GM21528 (cell line): Measurements from ENCODE around the gene SPOP.
"Not testable (repeated sequence)": the region's sequence is repeated elsewhere in the genome, so short reads cannot be mapped to it uniquely, and the experiment has no call there.

ENCODE experiments used
- ATAC-seq: cut with Tn5 transposase; IDR thresholded peaks from one replicate; pipeline ENCODE4 v1.9.1; 2021; ENCODE audit warnings: mild to moderate bottlenecking, moderate library complexity; ENCODE audit not compliant: unreplicated experiment, low FRiP score

SPOP gene

DNA sequence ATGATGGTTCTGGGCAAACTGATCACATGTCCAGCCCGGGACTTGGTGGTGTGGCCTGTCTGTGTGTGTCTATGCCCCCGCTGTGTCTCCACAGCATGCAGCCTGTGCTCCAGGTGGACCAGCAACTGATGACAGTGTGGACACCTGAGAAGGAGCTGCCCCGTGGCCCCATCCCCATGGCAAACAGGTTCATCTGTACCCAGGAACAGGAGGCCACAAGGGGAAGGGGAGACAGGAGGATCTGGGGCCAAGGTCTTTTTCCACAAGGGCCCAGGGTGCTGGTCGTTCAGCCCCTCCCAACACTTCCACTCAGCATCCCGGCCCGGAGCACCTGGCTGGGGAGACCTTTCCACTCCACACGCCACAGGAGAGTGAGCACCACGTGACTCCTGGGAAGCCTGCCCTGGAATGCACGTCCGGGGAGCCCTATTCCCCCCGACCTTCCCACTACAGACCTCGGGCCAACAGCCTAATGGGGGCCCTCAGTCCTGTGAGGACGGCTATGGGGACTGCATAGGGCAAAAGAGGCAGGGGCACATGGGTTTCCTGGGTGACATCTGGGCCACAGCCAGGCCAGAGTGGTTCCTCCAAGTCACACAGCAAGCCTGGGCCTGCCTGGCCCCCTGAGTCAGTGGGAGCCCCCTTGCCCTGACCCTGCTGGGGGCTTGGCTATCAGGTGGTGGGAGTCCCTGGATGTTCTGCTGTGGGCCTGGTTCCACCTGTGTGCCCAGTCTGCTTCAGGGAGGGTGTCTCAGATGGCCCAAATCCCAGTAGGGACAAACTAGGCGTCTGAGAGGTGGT, 123.0 kb downstream of the SPOP start:
- no peak for ATAC-seq

DNA sequence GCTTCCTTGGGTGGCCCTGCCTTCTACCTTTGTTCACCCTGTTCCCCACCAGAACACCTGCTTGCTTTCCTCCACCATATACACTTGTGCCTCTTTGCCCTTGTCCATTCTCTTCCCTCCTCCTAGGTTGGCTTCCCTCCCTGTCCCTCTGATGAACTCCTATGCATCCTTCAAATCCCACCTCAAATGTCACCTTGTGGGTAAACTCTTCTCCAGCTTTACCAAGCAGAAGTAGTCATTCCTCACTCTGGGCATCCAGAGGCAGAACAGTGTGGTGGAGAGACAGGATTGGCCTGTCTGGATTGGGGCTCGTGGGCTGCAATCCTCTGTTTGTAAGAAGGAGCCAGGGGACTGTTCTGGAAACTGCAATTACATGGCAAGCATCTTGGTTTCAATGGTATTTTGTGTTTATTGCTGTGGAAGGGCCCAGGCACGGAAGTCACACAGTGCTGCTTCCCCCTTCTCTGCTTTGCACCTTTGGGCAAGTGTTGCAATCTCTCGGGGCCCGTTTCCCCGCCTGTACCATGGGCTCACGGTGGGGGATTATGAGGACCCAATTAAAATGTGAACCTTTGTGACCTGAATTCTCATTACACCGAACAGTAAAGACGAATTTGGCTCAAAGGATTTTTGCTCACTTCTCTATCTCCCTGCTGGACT, 124.1 kb downstream of the SPOP start:
- ATAC-seq: no peak

DNA sequence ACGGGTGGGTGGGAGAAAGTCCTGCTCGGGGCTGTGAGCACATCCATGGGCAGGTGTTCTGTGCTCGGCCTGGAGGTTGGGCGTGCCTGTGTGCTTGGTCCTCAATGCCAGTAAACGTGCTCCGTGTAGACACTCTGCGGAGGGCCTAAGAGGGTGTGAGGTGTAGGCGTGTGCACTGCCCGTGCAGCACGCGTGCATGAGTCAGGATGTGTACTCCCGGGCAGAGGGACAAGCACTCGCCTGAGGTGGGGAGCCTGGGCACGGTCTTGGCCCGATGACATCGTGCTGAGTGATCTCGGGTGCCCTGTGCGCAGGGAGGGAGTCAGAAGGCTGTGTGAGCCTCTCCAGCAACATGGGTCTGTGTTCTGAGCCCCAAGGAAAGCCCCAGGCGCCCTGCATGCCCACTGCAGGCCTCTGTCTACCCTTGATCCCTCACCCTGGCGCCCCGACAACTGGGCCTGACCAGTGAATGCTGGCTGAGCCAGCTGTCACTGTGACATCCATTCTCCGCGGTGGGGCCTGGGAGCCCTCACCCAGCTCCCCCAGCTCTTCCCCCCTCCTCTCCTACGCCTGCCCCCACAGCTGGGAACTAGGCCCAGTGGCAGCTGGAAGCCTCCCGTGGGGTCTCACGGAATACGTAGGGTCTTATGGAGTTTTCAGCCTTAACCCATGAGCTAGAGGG, 125.7 kb downstream of the SPOP start:
- ATAC-seq: no peak

DNA sequence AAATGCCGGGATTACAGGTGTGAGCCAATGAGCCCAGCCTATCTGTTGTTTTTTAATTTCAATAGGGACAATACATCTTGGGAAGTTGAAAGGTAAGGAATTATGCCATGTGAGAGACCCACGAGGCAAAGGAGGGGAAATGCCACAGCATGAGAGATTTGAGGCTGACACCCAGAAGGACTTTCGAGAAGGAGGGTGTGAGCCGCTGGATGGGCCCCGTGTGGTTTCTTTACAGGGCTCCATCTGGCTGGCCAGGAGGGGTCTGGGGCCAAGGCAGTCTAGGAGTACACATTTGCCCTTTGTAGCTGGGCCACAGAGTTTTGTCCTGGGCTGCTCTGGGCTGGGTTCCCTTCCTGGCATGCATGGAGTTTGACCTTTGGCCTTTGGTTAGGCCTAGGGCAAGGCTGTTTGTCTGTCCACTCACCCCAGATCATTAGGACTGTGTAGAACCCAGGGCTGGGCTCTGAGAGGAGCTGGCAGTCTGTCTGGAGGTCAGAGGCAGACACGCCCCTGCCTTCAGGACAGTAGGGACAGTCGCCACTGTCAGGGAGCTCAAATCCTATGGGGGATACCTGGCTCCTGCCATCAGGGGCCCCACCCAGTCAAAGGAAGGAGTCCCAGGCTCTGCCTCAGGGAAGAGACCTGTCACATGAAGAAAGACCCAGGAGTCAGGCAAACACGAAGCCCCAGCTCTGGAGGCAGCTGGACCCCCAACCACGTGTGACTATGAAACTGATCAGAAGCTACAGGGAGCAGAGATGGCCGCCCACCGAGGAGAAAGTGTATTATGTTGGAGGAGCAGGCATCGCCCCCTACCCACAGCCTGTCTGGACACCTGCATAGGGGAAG, 126.5 kb downstream of the SPOP start:
- no peak for ATAC-seq

DNA sequence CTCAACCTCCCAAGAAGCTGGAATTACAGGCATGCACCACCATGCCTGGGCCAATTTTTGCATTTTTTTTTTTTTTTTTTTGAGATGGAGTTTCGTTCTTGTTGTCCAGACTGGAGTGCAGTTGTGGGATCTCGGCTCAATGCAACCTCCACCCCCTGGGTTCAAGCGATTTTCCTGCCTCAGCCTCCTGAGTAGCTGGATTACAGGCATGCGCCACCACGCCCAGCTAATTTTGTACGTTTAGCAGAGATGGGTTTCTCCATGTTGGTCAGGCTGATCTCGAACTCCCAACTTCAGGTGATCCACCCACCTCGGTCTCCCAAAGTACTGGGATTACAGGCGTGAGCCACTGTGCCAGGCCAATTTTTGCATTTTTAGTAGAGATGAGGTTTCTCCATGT, 127.1 kb downstream of the SPOP start:
- ATAC-seq: not testable (repeated sequence)

DNA sequence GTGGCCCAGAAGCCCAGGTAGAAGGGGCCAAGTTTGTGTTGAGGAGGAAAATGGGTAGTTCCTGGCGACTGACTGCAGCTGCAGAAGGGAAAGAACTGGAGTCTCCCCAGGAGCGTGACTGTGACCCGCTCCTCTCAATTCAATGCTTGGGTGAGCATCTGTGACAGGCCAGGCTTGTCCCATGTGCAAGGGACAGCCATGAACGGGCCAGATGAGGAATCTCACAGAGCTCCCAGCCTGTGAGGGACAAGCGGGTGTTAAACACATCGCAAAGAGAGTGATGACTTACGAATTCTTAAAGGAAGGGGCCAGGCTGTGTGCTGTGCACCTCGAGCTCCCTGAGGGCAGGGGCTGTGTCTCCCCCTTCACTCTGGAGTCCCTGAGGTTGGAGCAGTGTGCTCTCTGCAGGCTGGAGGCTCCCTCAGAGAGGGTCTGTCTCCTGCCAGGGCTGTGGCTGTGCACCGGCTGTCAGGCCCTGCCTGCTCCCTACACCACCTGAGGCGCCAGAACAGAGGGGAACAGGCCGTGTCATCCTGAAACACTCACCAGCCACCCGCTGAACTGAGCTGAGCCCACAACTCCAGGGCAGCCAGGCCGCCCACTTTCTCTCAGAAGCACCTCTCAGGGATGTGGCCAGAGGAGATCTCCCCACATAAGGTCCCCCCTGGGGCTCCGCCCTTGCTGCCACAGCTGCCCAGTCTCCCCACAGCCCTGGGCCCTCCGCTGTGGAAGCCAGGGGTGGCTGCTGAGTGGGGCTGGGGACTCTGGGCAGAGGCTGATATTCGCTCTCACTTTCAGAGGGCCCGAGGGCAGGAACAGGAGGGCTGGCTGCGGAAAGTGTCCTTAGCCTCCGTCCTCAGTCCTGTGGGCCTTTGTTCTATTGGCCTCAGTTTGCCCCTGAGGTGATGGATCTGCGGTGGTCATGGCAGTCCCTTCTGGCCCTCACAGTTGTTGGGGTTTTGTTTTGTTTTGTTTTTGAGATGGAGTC, 127.9 kb downstream of the SPOP start:
- no peak for ATAC-seq

DNA sequence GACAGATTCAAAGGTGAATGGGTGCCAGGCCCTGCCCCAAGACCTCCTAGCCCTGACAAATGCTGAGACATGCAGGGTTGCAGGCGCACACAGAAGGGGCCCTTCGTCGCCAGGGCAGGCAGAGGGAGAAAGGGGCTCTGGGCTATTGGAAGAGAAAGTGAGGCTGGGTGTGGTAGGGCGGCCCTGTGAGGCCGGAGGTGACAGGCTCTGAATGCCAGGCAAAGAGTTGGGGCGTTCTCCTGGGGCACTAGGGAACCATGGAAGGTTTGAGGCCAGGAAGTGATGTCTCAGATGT, 128.6 kb downstream of the SPOP start:
- ATAC-seq: no peak
